HG03469 (cell line): ENCODE results near the gene F7.
"Not testable (repeated sequence)": the region's sequence is repeated elsewhere in the genome, so short reads cannot be mapped to it uniquely, and the experiment has no call there.

Source experiments
- ATAC-seq: cut with Tn5 transposase; IDR thresholded peaks from one replicate; pipeline ENCODE4 v1.9.1; 2021; ENCODE audit warnings: mild to moderate bottlenecking, moderate library complexity, moderate number of reproducible peaks; ENCODE audit not compliant: unreplicated experiment

F7 gene

DNA sequence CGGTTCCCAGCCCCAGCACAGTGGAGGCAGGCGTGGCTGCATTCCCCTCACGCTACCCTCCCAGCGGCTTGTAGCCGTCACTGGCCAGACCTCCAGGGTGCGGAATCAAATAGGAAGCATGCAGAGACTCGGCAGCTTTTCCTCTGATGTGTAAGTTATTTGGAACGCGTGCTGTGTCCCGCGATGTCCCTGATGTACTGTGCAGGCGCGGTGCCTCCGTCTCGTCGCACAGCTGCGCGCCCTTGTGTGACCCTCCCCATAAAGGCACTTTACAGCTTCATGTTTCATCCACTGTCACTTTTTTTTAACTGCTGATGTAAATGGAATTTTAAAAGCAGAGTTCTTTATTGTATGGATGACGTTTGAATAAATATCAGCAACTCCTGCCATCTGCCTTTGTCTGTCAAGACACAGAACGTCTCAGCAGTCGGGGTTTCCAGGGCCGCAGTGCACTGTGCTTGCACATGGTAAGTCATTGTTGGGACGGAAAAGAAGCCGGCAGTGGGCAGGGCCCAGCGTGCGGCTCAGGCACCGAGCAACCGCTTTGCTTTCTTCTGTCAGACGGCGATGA lies 7.3 kb upstream of the F7 start:
- ATAC-seq, result no peak

DNA sequence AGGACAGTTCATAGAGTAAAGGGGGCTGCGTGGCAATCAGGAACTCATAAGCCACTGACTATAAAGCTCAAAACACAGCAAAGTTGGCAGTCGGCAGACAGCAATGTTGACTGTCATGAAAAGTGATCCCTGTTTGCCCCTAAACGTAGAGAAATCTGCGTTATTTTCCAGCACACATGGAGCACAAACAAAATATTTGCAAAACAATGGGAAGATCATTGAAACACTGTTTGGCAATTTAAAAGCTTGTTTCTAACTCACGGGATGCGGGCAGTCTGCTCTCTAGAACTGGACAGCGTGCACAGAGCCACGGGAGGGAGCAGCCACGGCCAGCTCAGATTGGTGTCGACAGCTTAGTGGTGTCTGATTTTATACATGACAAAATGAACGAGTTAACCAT lies 6.4 kb upstream of the F7 start:
- no peak for ATAC-seq

GRCh38 chr13:113102302-113102701 lies 3.3 kb upstream of the F7 start:
- not testable (repeated sequence) for ATAC-seq

DNA sequence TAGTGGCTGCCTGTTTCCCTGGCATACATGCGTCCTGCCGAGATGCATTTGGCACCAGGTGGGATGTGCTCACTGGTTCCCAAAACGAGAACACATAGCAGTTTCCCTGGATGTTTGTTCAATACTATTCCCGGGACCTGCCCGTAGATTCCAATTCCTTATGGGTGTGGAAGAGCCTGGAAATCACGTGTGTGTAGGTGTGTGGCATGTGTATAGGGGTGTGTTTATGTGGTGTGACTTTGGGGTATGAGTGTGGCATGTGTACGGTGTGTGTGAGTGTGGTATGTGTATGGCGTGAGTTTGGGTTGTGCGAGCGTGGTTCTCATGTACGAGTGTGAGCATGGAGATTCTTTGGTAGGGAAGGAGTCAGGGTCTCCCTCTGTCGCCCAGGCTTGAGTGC lies 2.9 kb upstream of the F7 start:
- no peak for ATAC-seq

GRCh38 chr13:113103646-113104045 lies 1.9 kb upstream of the F7 start:
- no peak for ATAC-seq

DNA sequence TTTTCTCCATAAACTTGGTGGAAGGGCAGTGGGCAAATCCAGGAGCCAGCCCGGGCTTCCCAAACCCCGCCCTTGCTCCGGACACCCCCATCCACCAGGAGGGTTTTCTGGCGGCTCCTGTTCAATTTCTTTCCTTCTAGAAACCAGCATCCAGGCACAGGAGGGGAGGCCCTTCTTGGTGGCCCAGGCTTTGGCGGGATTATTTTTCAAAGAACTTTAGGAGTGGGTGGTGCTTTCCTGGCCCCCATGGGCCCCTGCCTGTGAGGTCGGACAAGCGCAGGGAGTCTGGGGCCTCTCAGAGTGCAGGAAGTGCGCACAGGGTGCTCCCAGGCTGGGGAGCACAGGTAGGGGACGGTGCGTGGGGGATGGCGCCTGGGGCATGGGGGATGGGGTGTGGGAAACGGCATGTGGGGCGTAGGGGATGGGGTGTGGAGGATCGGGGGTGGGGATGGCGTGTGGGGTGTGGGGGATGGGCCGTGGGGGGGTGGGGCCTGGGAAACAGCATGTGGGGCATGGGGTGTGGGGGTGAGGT lies 396 bp downstream of the F7 start:
- ATAC-seq, result no peak

DNA sequence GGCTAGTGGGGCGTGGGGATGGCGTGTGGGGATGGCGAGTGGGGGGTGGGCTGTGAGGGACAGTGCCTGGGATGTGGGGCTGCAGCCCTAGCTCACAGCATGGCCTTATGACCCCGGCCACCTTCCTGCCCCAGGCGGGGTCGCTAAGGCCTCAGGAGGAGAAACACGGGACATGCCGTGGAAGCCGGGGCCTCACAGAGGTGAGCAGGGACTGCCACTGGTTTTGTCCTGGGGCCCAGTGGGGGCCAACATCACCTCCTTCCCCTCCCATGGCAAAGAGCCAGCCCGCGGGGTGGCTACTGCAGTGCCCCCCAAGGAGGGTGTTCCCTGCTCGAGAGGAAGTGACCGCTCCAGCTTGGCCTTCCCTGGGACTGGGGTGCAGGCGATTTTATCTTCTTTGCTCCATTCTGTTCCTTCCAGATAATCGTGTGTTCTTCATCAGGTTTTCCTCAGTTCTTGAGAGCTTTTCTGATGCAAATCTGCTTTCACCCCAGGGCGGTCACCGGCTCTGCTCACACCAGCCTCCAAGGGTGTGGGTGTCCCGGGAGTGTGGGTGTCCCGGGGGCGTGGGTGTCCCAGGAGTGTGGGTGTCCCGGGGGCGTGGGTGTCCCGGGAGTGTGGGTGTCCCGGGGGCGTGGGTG lies 1.2 kb downstream of the F7 start:
- no peak for ATAC-seq

GRCh38 chr13:113108521-113108920 lies 2.9 kb downstream of the F7 start:
- not testable (repeated sequence) for ATAC-seq

GRCh38 chr13:113109151-113110047 lies 3.8 kb downstream of the F7 start:
- no peak for ATAC-seq

DNA sequence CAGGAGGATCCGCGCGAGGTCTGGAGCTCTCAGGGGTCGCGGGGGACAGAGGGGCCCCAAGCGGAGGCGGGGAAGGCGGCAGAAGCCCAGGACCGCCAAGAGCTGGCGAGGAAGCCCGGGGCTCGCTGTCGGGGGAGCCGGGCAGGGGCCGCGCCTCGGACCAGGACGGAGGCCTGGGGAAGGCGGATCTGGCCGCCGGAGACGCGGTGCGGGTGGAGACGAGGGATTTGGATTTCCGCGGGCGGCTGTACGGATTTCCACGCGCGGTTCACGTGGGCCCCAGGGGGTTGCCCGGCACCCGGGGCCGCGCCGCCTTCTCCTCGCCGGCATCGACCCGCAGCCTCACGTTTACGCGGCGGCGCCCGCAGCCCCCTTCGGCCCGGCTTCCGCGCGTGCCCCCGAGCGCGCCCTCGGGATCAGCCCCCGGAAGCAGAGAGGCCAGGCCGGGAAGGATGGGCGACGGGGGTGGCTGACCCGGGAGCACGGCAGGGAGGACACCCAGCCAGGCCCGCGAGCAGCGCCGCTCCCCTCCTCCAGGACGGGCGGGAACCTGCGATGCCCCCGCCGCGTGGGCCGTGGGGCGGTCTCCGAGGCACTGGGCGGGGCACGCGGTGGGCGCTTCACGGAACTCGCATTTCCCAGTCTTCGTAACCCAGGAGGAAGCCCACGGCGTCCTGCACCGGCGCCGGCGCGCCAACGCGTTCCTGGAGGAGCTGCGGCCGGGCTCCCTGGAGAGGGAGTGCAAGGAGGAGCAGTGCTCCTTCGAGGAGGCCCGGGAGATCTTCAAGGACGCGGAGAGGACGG lies 4.7 kb downstream of the F7 start:
- no peak for ATAC-seq

- no peak for ATAC-seq
Observed at GRCh38 chr13:113110852-113111315, 5.3 kb downstream of the F7 start.

DNA sequence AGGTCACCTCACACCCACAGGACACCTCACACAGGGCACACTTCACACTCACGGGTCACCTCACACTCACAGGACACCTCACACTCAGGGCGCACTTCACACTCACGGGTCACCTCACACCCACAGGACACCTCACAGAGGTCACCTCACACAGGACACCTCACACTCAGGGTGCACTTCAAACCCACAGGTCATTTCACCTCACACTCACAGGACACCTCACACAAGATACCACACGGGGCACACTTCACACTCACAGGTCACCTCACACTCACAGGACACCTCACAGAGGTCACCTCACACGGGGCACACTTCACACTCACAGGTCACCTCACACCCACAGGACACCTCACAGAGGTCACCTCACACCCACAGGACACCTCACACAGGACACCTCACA lies 6.2 kb downstream of the F7 start:
- not testable (repeated sequence) for ATAC-seq

DNA sequence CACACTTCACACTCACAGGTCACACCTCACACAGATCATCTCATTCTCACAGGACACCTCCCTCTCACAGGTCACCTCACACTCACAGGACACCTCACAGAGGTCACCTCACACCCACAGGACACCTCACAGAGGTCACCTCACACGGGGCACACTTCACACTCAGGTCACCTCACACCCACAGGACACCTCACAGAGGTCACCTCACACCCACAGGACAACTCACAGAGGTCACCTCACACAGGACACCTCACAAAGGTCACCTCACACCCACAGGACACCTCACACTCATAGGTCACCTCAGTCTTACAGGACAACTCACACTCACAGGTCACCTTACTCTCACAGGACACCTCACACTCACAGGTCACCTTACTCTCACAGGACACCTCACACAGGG lies 6.9 kb downstream of the F7 start:
- ATAC-seq, result not testable (repeated sequence)

- no peak for ATAC-seq
Observed at GRCh38 chr13:113112893-113113845, 7.6 kb downstream of the F7 start.

GRCh38 chr13:113113846-113114271 lies 8.3 kb downstream of the F7 start:
- no peak for ATAC-seq

GRCh38 chr13:113114511-113115362 lies 9.1 kb downstream of the F7 start:
- no peak for ATAC-seq

GRCh38 chr13:113115363-113116205 lies 10.0 kb downstream of the F7 start:
- ATAC-seq, result no peak
